Measurements from ENCODE around the gene HEG1. TPM values are rescaled to one million over a fixed set of nuclear protein-coding genes. Genes with fewer than 3 reads are reported as not detected.

The HEG1 gene
- total RNA-seq, 1 experiment from 2014 or later, result 69.8 TPM

GRCh38 chr3:125014570-125015179 is 41.1 kb downstream of the HEG1 start:
- Histone ChIP-seq H3K4me1 (no peaks in the 10 kb centered on the region; the same call in 1 of the 2 replicates), H3K4me3 (ENCODE audit: low read depth, low read length) (no peak overlapping the region), H3K9me3 (no peaks in the 10 kb centered on the region), H3K27me3 (replicated peaks; ENCODE audit: control insufficient read depth, insufficient read depth, low read length) (no peaks in the 10 kb centered on the region), H3K36me3 (ENCODE audit: control insufficient read depth, insufficient read depth, low read length) (peaks cover 2% of the 10 kb centered on the region)
- ChIA-PET CTCF (no interaction called here), POLR2A (no interaction called here)
- peaks cover 89% of the 10 kb centered on the region for H3K36me3 Mint-ChIP-seq (ENCODE audit: insufficient read depth, unreplicated experiment)
- H3K27ac Mint-ChIP-seq (ENCODE audit: unreplicated experiment), result no peak overlapping the region
- TF ChIP-seq, protein P1, sequence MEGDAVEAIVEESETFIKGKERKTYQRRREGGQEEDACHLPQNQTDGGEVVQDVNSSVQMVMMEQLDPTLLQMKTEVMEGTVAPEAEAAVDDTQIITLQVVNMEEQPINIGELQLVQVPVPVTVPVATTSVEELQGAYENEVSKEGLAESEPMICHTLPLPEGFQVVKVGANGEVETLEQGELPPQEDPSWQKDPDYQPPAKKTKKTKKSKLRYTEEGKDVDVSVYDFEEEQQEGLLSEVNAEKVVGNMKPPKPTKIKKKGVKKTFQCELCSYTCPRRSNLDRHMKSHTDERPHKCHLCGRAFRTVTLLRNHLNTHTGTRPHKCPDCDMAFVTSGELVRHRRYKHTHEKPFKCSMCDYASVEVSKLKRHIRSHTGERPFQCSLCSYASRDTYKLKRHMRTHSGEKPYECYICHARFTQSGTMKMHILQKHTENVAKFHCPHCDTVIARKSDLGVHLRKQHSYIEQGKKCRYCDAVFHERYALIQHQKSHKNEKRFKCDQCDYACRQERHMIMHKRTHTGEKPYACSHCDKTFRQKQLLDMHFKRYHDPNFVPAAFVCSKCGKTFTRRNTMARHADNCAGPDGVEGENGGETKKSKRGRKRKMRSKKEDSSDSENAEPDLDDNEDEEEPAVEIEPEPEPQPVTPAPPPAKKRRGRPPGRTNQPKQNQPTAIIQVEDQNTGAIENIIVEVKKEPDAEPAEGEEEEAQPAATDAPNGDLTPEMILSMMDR (IDR thresholded peaks at IDR 0.05; ENCODE audit: insufficient read depth in 1 of 2, low read depth in 1 of 2, low read length in 1 of 2, severe bottlenecking in 1 of 2, unreplicated experiment in 1 of 2), result no peak
- no peaks in the 10 kb centered on the region for H3K9me3 Mint-ChIP-seq (ENCODE audit: unreplicated experiment)
- DNase-seq, result no peak
- BruUV-seq (replicated peaks), result no TSS peak
- H3K4me3 Mint-ChIP-seq (ENCODE audit: unreplicated experiment), result no peak overlapping the region
- H3K27me3 Mint-ChIP-seq (ENCODE audit: insufficient read depth, unreplicated experiment), result no peaks in the 10 kb centered on the region
- H3K4me1 Mint-ChIP-seq (ENCODE audit: low read depth, unreplicated experiment), result peaks cover 6% of the 10 kb centered on the region
- intact Hi-C loops (cut with micrococcal nuclease; ENCODE audit: unreplicated experiment), result no loop called here

DNA sequence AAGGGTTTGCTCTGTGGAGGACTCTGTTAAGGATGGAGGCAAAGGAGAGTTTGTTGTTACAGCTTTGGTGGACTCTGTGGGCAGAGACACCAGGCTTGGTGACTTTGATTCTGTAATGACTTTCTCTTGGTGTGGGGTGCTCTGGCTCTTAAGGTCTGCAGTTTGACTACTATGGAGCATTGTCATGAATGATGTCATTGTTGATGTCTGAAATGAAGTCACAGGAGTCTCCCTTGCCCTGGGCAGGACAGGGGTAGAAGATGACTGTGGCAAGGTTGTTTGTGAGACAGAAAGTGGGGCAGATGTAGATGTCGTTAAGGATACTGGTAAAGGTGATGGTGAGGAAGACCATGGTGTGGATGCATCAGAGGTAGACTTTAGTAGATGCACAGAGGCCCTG is 42.7 kb downstream of the HEG1 start:
- CTCF ChIA-PET, result no interaction called here
- no peaks in the 10 kb centered on the region for H3K9me3 ChIP-seq
- POLR2A ChIA-PET, result interaction anchor here (0.5 kb wide), 1 partner anchor 583 kb away, joined by 5 read pairs; no protein-coding TSS in a partner anchor

DNA sequence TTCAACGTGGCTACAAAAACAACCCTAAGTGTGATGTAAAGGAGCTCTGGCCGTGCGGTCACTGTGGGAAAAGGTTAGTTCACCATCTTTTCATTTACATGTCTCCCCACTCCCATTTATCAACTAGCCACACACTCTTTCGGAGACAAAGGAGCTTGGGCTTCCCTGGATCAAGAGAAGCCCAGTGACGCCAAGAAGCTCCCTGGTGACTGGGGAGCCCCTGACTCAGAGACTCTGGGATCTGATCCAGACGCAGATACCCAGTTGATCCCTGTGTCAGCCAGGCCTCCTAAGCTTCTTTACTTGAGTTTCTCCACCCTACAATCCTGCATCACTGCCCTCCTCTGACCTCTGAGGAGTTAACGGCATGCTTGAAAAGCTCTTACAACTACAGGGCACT is 43.9 kb downstream of the HEG1 start:
- H3K27ac Mint-ChIP-seq (ENCODE audit: unreplicated experiment), result no peak overlapping the region
- no TSS peak for BruUV-seq (replicated peaks)
- Histone ChIP-seq H3K36me3 (ENCODE audit: control insufficient read depth, insufficient read depth, low read length) (peaks cover 2% of the 10 kb centered on the region), H3K27me3 (replicated peaks; ENCODE audit: control insufficient read depth, insufficient read depth, low read length) (no peaks in the 10 kb centered on the region), H3K4me1 (no peaks in the 10 kb centered on the region; the same call in 1 of the 2 replicates), H3K4me3 (ENCODE audit: low read depth, low read length) (no peak overlapping the region), H3K9me3 (no peaks in the 10 kb centered on the region)
- peaks cover 6% of the 10 kb centered on the region for H3K4me1 Mint-ChIP-seq (ENCODE audit: low read depth, unreplicated experiment)
- DNase-seq, result no peak
- ChIA-PET POLR2A (no interaction called here), CTCF (no interaction called here)
- peaks cover 89% of the 10 kb centered on the region for H3K36me3 Mint-ChIP-seq (ENCODE audit: insufficient read depth, unreplicated experiment)
- TF ChIP-seq, protein P1 (IDR thresholded peaks at IDR 0.05; ENCODE audit: insufficient read depth in 1 of 2, low read depth in 1 of 2, low read length in 1 of 2, severe bottlenecking in 1 of 2, unreplicated experiment in 1 of 2), result no peak
- H3K9me3 Mint-ChIP-seq (ENCODE audit: unreplicated experiment), result no peaks in the 10 kb centered on the region
- intact Hi-C loops (cut with micrococcal nuclease; ENCODE audit: unreplicated experiment), result no loop called here
- H3K4me3 Mint-ChIP-seq (ENCODE audit: unreplicated experiment), result no peak overlapping the region
- no peaks in the 10 kb centered on the region for H3K27me3 Mint-ChIP-seq (ENCODE audit: insufficient read depth, unreplicated experiment)

More for the DNA sequence above, 42.7 kb downstream of the HEG1 start:
- peaks cover 89% of the 10 kb centered on the region for H3K36me3 Mint-ChIP-seq (ENCODE audit: insufficient read depth, unreplicated experiment)
- H3K27ac Mint-ChIP-seq (ENCODE audit: unreplicated experiment), result no peak overlapping the region
- no peaks in the 10 kb centered on the region for H3K9me3 Mint-ChIP-seq (ENCODE audit: unreplicated experiment)
- no peak overlapping the region for H3K4me3 ChIP-seq (ENCODE audit: low read depth, low read length)
- no peak overlapping the region for H3K4me3 Mint-ChIP-seq (ENCODE audit: unreplicated experiment)
- DNase-seq, result no peak
- H3K4me1 Mint-ChIP-seq (ENCODE audit: low read depth, unreplicated experiment), result peaks cover 6% of the 10 kb centered on the region
- no peaks in the 10 kb centered on the region for H3K27me3 ChIP-seq (replicated peaks; ENCODE audit: control insufficient read depth, insufficient read depth, low read length)
- TF ChIP-seq, protein P1 (IDR thresholded peaks at IDR 0.05; ENCODE audit: insufficient read depth in 1 of 2, low read depth in 1 of 2, low read length in 1 of 2, severe bottlenecking in 1 of 2, unreplicated experiment in 1 of 2), result no peak
- intact Hi-C loops (cut with micrococcal nuclease; ENCODE audit: unreplicated experiment), result no loop called here
- BruUV-seq (replicated peaks), result no TSS peak
- peaks cover 2% of the 10 kb centered on the region for H3K36me3 ChIP-seq (ENCODE audit: control insufficient read depth, insufficient read depth, low read length)
- H3K27me3 Mint-ChIP-seq (ENCODE audit: insufficient read depth, unreplicated experiment), result no peaks in the 10 kb centered on the region
- H3K4me1 ChIP-seq, result no peaks in the 10 kb centered on the region; the same call in 1 of the 2 replicates

All from Caco-2 (cell line).